ENCODE measurements around the gene FYCO1. TPM values are rescaled to one million over a fixed set of nuclear protein-coding genes. Genes with fewer than 3 reads are reported as not detected.
A peak's percentile ranks its signal among the peaks of the same experiment; 100 is the strongest.

The FYCO1 gene
- polyA plus RNA-seq, 3 donors = 0.59 to 5.0 (median 1.3) TPM

GRCh38 chr3:45915059-45915439 lies 80.6 kb downstream of the FYCO1 start:
- H3K27ac ChIP-seq (ENCODE audit: low read depth in 1 of 2, low read length in 2 of 2) = no peak overlapping the region
- no peaks in the 10 kb centered on the region for H3K79me2 ChIP-seq (ENCODE audit: insufficient read depth, low read length)
- no peak overlapping the region for H3K4me3 ChIP-seq (replicated peaks in 1 of 3; ENCODE audit: low read depth in 2 of 3, low read length in 3 of 3)
- no peaks in the 10 kb centered on the region for H3K27me3 ChIP-seq (ENCODE audit: control insufficient read depth in 2 of 2, insufficient read depth in 2 of 2, low read length in 2 of 2)
- H3K4me3 Mint-ChIP-seq = no peak overlapping the region
- H3K4me1 ChIP-seq (ENCODE audit: control insufficient read depth in 1 of 2, insufficient read depth in 2 of 2, low read length in 2 of 2) = no peaks in the 10 kb centered on the region
- H4K20me1 ChIP-seq (ENCODE audit: insufficient read depth, low read length) = no peaks in the 10 kb centered on the region
- no peak for TF ChIP-seq CTCF (IDR thresholded peaks at IDR 0.05)
- peaks cover 7% of the 10 kb centered on the region for H3K4me1 Mint-ChIP-seq
- H3K27ac Mint-ChIP-seq = peak overlapping the region in 1 of 7 donors; percentile 3
- H3K27me3 Mint-ChIP-seq (ENCODE audit: low read depth in 3 of 3) = no peaks in the 10 kb centered on the region
- no peak overlapping the region for H3K9ac ChIP-seq (ENCODE audit: insufficient read depth, low read length, poor library complexity, severe bottlenecking)
- H3K4me2 ChIP-seq (replicated peaks; ENCODE audit: extremely low read depth, low read length, poor library complexity, severe bottlenecking) = no peak overlapping the region
- H3K9me3 ChIP-seq (replicated peaks in 1 of 2; ENCODE audit: control insufficient read depth in 1 of 2, insufficient read depth in 1 of 2, low read length in 2 of 2) = no peaks in the 10 kb centered on the region
- DNase-seq = no peak
- H2AFZ ChIP-seq (ENCODE audit: insufficient read depth, low read depth, low read length, poor library complexity, severe bottlenecking) = no peak overlapping the region
- H3K36me3 ChIP-seq (replicated peaks in 1 of 2; ENCODE audit: control insufficient read depth in 1 of 2, insufficient read depth in 2 of 2, low read length in 2 of 2) = peaks cover 15 to 27% of the 10 kb centered on the region in 2 donors
- intact Hi-C loops (cut with micrococcal nuclease) = no loop called here
- peaks cover 21 to 38% of the 10 kb centered on the region in 2 donors for H3K36me3 Mint-ChIP-seq
- WGBS (ENCODE audit: insufficient coverage) = 96% methylated on average over 9 of the region's 9 CpGs
- H3K9me3 Mint-ChIP-seq = no peaks in the 10 kb centered on the region

- no peaks in the 10 kb centered on the region for H3K27me3 Mint-ChIP-seq (ENCODE audit: low read depth in 3 of 3)
- no peaks in the 10 kb centered on the region for H3K9me3 ChIP-seq (replicated peaks in 1 of 2; ENCODE audit: control insufficient read depth in 1 of 2, insufficient read depth in 1 of 2, low read length in 2 of 2)
- intact Hi-C loops (cut with micrococcal nuclease) = no loop called here
- no peak overlapping the region for H2AFZ ChIP-seq (ENCODE audit: insufficient read depth, low read depth, low read length, poor library complexity, severe bottlenecking)
- no peaks in the 10 kb centered on the region for H3K27me3 ChIP-seq (ENCODE audit: control insufficient read depth in 2 of 2, insufficient read depth in 2 of 2, low read length in 2 of 2)
- H3K4me1 ChIP-seq (ENCODE audit: control insufficient read depth in 1 of 2, insufficient read depth in 2 of 2, low read length in 2 of 2) = no peaks in the 10 kb centered on the region
- no peaks in the 10 kb centered on the region for H4K20me1 ChIP-seq (ENCODE audit: insufficient read depth, low read length)
- no peak overlapping the region for H3K4me3 ChIP-seq (replicated peaks in 1 of 3; ENCODE audit: low read depth in 2 of 3, low read length in 3 of 3)
- H3K36me3 Mint-ChIP-seq = peaks cover 17 to 33% of the 10 kb centered on the region in 2 donors
- H3K36me3 ChIP-seq (replicated peaks in 1 of 2; ENCODE audit: control insufficient read depth in 1 of 2, insufficient read depth in 2 of 2, low read length in 2 of 2) = peaks cover 9 to 21% of the 10 kb centered on the region in 2 donors
- no peak for DNase-seq
- no peak overlapping the region for H3K9ac ChIP-seq (ENCODE audit: insufficient read depth, low read length, poor library complexity, severe bottlenecking)
- no peak overlapping the region for H3K4me2 ChIP-seq (replicated peaks; ENCODE audit: extremely low read depth, low read length, poor library complexity, severe bottlenecking)
- no peaks in the 10 kb centered on the region for H3K79me2 ChIP-seq (ENCODE audit: insufficient read depth, low read length)
- peaks cover 7% of the 10 kb centered on the region for H3K4me1 Mint-ChIP-seq
- no peak for TF ChIP-seq CTCF (IDR thresholded peaks at IDR 0.05)
- no peak overlapping the region for H3K27ac Mint-ChIP-seq
- no peaks in the 10 kb centered on the region for H3K9me3 Mint-ChIP-seq
- WGBS (ENCODE audit: insufficient coverage) = 95% methylated on average over 7 of the region's 7 CpGs
- no peak overlapping the region for H3K27ac ChIP-seq (ENCODE audit: low read depth in 1 of 2, low read length in 2 of 2)
- H3K4me3 Mint-ChIP-seq = no peak overlapping the region
Observed at GRCh38 chr3:45914362-45915058, 81.1 kb downstream of the FYCO1 start.
